SU-DHL-6 (cell line): ENCODE data around the gene SEC14L1.
"Not testable (repeated sequence)": the region's sequence is repeated elsewhere in the genome, so short reads cannot be mapped to it uniquely, and the experiment has no call there.

Source experiments
- H2AFZ ChIP-seq: fragments of 200-600 bp; sonication (generic); 2 replicates; pipeline ENCODE4 v1.6.1; 2014; ENCODE audit warnings: low read depth, mild to moderate bottlenecking, moderate library complexity, mixed read lengths, antibody characterized with exemption, low read length; ENCODE audit not compliant: severe bottlenecking
- H3F3A ChIP-seq: fragments of 200-600 bp; shearing (Covaris generic); 2 replicates; pipeline ENCODE4 v1.6.0; 2016; ENCODE audit warnings: antibody characterized with exemption, mild to moderate bottlenecking; ENCODE audit not compliant: insufficient read depth
- H3K27ac ChIP-seq: fragments of 200-600 bp; sonication (generic); 2 replicates; pipeline ENCODE4 v1.5.1; 2016; ENCODE audit warnings: low read depth, mild to moderate bottlenecking, low read length, moderate library complexity, mixed read lengths
- H3K27me3 ChIP-seq: fragments of 200-600 bp; sonication (generic), shearing (Covaris generic); 2 replicates; pipeline ENCODE4 v1.6.0; 2014; ENCODE audit warnings: mild to moderate bottlenecking, low read length
- H3K36me3 ChIP-seq: fragments of 200-600 bp; sonication (generic); 2 replicates; pipeline ENCODE4 v1.6.1; 2014; ENCODE audit warnings: mild to moderate bottlenecking, low read length, mixed read lengths
- H3K4me2 ChIP-seq: fragments of 300-600, 200-600 bp; shearing (Covaris generic), sonication (generic); 2 replicates; pipeline ENCODE4 v1.6.0; 2014; ENCODE audit warnings: low read length, low read depth, mild to moderate bottlenecking; ENCODE audit not compliant: poor library complexity, severe bottlenecking
- H3K4me3 ChIP-seq: fragments of 200-600 bp; sonication (generic); 2 replicates; pipeline ENCODE4 v1.5.1; 2014; ENCODE audit warnings: antibody characterized with exemption, low read length, mild to moderate bottlenecking, mixed read lengths; ENCODE audit not compliant: insufficient read depth, poor library complexity, severe bottlenecking
- H3K79me2 ChIP-seq: fragments of 200-600 bp; sonication (generic); 2 replicates; pipeline ENCODE4 v1.6.1; 2014; ENCODE audit warnings: mild to moderate bottlenecking, low read length, moderate library complexity; ENCODE audit not compliant: insufficient read depth
- H3K9ac ChIP-seq: fragments of 200-600 bp; sonication (generic); 2 replicates; pipeline ENCODE4 v1.7.0; 2014; ENCODE audit warnings: mild to moderate bottlenecking, low read length
- H3K9me2 ChIP-seq: fragments of 200-600 bp; sonication (generic); replicated peaks from 2 replicates; pipeline ENCODE4 v1.6.1; 2014; ENCODE audit warnings: low read length; ENCODE audit not compliant: insufficient read depth
- H3K9me3 ChIP-seq: fragments of 200-600 bp; sonication (generic); 2 replicates; pipeline ENCODE4 v1.6.1; 2014; ENCODE audit warnings: low read length, mixed read lengths; ENCODE audit not compliant: insufficient read depth
- H4K20me1 ChIP-seq: fragments of 200-600 bp; sonication (generic); 2 replicates; pipeline ENCODE4 v1.6.1; 2014; ENCODE audit warnings: low read depth, mild to moderate bottlenecking, antibody characterized with exemption, low read length, moderate library complexity, mixed read lengths
- CTCF ChIP-seq: fragments of 200-600 bp; sonication (generic); IDR thresholded peaks from one replicate; pipeline ENCODE4 v1.5.1; 2017; ENCODE audit warnings: antibody characterized with exemption, mild to moderate bottlenecking, low read length, moderate library complexity; ENCODE audit not compliant: insufficient read depth, poor library complexity, severe bottlenecking
- EZH2phosphoT487 ChIP-seq: fragments of 200-600 bp; sonication (generic), shearing (Covaris generic); conservative IDR thresholded peaks from 2 replicates; pipeline ENCODE4 v1.6.1; 2018; ENCODE audit warnings: mild to moderate bottlenecking, antibody characterized with exemption, low read length, moderate library complexity, mixed read lengths

The SEC14L1 gene

GRCh38 chr17:77133087-77133638 lies 7.6 kb upstream of the SEC14L1 start:
- TF ChIP-seq EZH2phosphoT487 (no peak), CTCF (no peak)
- H3K79me2 ChIP-seq: no peaks in the 10 kb centered on the region
- H3K4me2 ChIP-seq: no peak overlapping the region

GRCh38 chr17:77136420-77136767 lies 4.4 kb upstream of the SEC14L1 start:
- H3K79me2 ChIP-seq: no peaks in the 10 kb centered on the region
- no peaks in the 10 kb centered on the region for H3K27me3 ChIP-seq
- TF ChIP-seq CTCF (no peak), EZH2phosphoT487 (no peak)
- H4K20me1 ChIP-seq: no peaks in the 10 kb centered on the region
- no peak overlapping the region for H3K4me2 ChIP-seq
- 0 out of 2 replicates have a peak, but pooled peaks cover 3% of the 10 kb centered on the region for H3F3A ChIP-seq
- no peaks in the 10 kb centered on the region for H3K9me2 ChIP-seq
- no peak overlapping the region for H3K4me3 ChIP-seq
- H3K9ac ChIP-seq: no peak overlapping the region
- no peak overlapping the region for H3K27ac ChIP-seq
- no peaks in the 10 kb centered on the region for H3K9me3 ChIP-seq
- H3K36me3 ChIP-seq: no peaks in the 10 kb centered on the region
- no peak overlapping the region for H2AFZ ChIP-seq

More at GRCh38 chr17:77133087-77133638, 7.6 kb upstream of the SEC14L1 start:
- no peak overlapping the region for H3K4me3 ChIP-seq
- H3K9ac ChIP-seq: no peak overlapping the region
- no peaks in the 10 kb centered on the region for H3K36me3 ChIP-seq
- no peaks in the 10 kb centered on the region for H3K9me2 ChIP-seq
- H3K9me3 ChIP-seq: no peaks in the 10 kb centered on the region
- H4K20me1 ChIP-seq: no peaks in the 10 kb centered on the region
- H3K27me3 ChIP-seq: no peaks in the 10 kb centered on the region
- H2AFZ ChIP-seq: no peak overlapping the region
- no peaks in the 10 kb centered on the region for H3F3A ChIP-seq
- H3K27ac ChIP-seq: no peak overlapping the region

GRCh38 chr17:77137111-77137510 lies 3.7 kb upstream of the SEC14L1 start:
- H3K9me2 ChIP-seq: no peaks in the 10 kb centered on the region
- H3K36me3 ChIP-seq: no peaks in the 10 kb centered on the region
- H3F3A ChIP-seq: 0 out of 2 replicates have a peak, but pooled peaks cover 7% of the 10 kb centered on the region
- no peak for TF ChIP-seq EZH2phosphoT487
- no peak for TF ChIP-seq CTCF
- H3K27ac ChIP-seq: no peak overlapping the region
- no peaks in the 10 kb centered on the region for H4K20me1 ChIP-seq
- no peak overlapping the region for H3K4me2 ChIP-seq
- no peaks in the 10 kb centered on the region for H3K79me2 ChIP-seq
- no peak overlapping the region for H3K9ac ChIP-seq
- H3K9me3 ChIP-seq: no peaks in the 10 kb centered on the region
- no peak overlapping the region for H3K4me3 ChIP-seq
- no peaks in the 10 kb centered on the region for H3K27me3 ChIP-seq
- no peak overlapping the region for H2AFZ ChIP-seq

GRCh38 chr17:77137886-77138285 lies 2.9 kb upstream of the SEC14L1 start:
- not testable (repeated sequence) for H3K4me3 ChIP-seq, H2AFZ ChIP-seq, H4K20me1 ChIP-seq, H3K27ac ChIP-seq, H3F3A ChIP-seq, H3K9me3 ChIP-seq, H3K9ac ChIP-seq, H3K4me2 ChIP-seq, H3K36me3 ChIP-seq, H3K79me2 ChIP-seq, H3K27me3 ChIP-seq, H3K9me2 ChIP-seq
